GM18526 (cell line): ENCODE data around the gene ZNF8.

Source experiments
- POLR2A ChIP-seq: IDR thresholded peaks from 3 replicates; pipeline ENCODE4 v1.6.1; 2011; ENCODE audit not compliant: insufficient read length; ENCODE audit errors: extremely low read depth

Gene ZNF8

GRCh38 chr19:58278541-58279041, at the start of gene ZNF8:
ZNF8 (plus strand) TSS chr19:58278955; CDS start chr19:58279082, 127 bp downstream.
- peak; percentile 74 for TF ChIP-seq POLR2A

- no peak for TF ChIP-seq POLR2A
Measured at GRCh38 chr19:58229255-58229639, 49.5 kb upstream of the ZNF8 start.

GRCh38 chr19:58237324-58237723, 41.4 kb upstream of the ZNF8 start:
- TF ChIP-seq POLR2A: no peak

- no peak for TF ChIP-seq POLR2A
Measured at GRCh38 chr19:58243351-58243750, 35.4 kb upstream of the ZNF8 start.

- no peak for TF ChIP-seq POLR2A
Measured at GRCh38 chr19:58248886-58249285, 29.9 kb upstream of the ZNF8 start.

GRCh38 chr19:58252102-58252685, 26.6 kb upstream of the ZNF8 start:
- no peak for TF ChIP-seq POLR2A

GRCh38 chr19:58261600-58261967, 17.2 kb upstream of the ZNF8 start:
- no peak for TF ChIP-seq POLR2A

- no peak for TF ChIP-seq POLR2A
Measured at GRCh38 chr19:58261968-58262921, 16.5 kb upstream of the ZNF8 start.

GRCh38 chr19:58262922-58263296, 15.8 kb upstream of the ZNF8 start:
- TF ChIP-seq POLR2A: no peak

GRCh38 chr19:58265100-58265499, 13.7 kb upstream of the ZNF8 start:
- no peak for TF ChIP-seq POLR2A

- no peak for TF ChIP-seq POLR2A
Measured at GRCh38 chr19:58268344-58268743, 10.4 kb upstream of the ZNF8 start.

GRCh38 chr19:58274771-58275201, 4.0 kb upstream of the ZNF8 start:
- no peak for TF ChIP-seq POLR2A

- no peak for TF ChIP-seq POLR2A
Measured at GRCh38 chr19:58275564-58275963, 3.2 kb upstream of the ZNF8 start.

GRCh38 chr19:58277197-58277596, 1.6 kb upstream of the ZNF8 start:
- no peak for TF ChIP-seq POLR2A

- TF ChIP-seq POLR2A: no peak
Measured at GRCh38 chr19:58277748-58278540, 811 bp upstream of the ZNF8 start.
